K562 (cell line): ENCODE data around the gene PKD1L1. TPM values are rescaled to one million over a fixed set of nuclear protein-coding genes. Genes with fewer than 3 reads are reported as not detected.

Experiments used
- ATAC-seq: fragments of 200-7000 bp; cut with Tn5 transposase; 3 replicates; pipeline ENCODE4 v1.9.1; 2020; ENCODE audit warnings: moderate library complexity
- BruUV-seq: library from RNA; stranded (reverse); fragments of 400-500 nt; replicated peaks from 2 replicates; lab custom pipeline; 2021; lab: Mats Ljungman, UMichigan
- CTCF ChIA-PET: fragments of 300-600 bp; formaldehyde crosslinking; extraction: SDS; loops from one replicate; lab custom pipeline; 2021; ENCODE audit warnings: low intra/inter-chr PET ratio; lab: Yijun Ruan, JAX
- POLR2A ChIA-PET: fragments of 300-600, 350-650 bp; sonication (Branson Sonifier 250); formaldehyde crosslinking; extraction: SDS; loops from one replicate; lab custom pipeline; 2021; ENCODE audit warnings: antibody characterized with exemption, inconsistent platforms; lab: Yijun Ruan, JAX
- DNase-seq, 4 experiments: peaks; one replicate each; pipeline versions ENCODE4 v3.0.0 to v3.0.0-alpha.2; 2011 to 2018; ENCODE audit warnings: low spot score in 3 of 4, mixed read lengths in 3 of 4; ENCODE audit errors: extremely low read depth in 1 of 4
- FAIRE-seq: peaks from 2 replicates; lab custom pipeline; 2011; peaks lifted over from hg19 to GRCh38; lab: Jason Lieb, UNC
- H2AFZ ChIP-seq: 2 replicates; pipeline ENCODE4 v1.6.0; 2011; ENCODE audit warnings: low read depth, low read length, control low read depth, inconsistent platforms
- H3K27ac ChIP-seq: fragments of 200-600 bp; 3 replicates; pipeline ENCODE4 v1.8.0; 2011; ENCODE audit warnings: low read depth, mild to moderate bottlenecking, control low read depth, inconsistent platforms, low read length, moderate library complexity, mixed read lengths; ENCODE audit errors: extremely low read depth
- H3K27me3 ChIP-seq, 2 experiments: fragments of 300-600 bp in 1 of 2; 2 replicates in 1 of 2; 3 replicates in 1 of 2; pipeline versions ENCODE4 v1.6.0 to v1.8.0; 2011; ENCODE audit warnings: inconsistent platforms in 2 of 2, low read length in 2 of 2, mild to moderate bottlenecking in 1 of 2, mixed read lengths in 1 of 2, moderate library complexity in 1 of 2; ENCODE audit not compliant: control insufficient read depth in 2 of 2, insufficient read depth in 2 of 2
- H3K36me3 ChIP-seq: fragments of 300-600 bp; 3 replicates; pipeline ENCODE4 v1.8.0; 2011; ENCODE audit warnings: mild to moderate bottlenecking, low read length, inconsistent platforms; ENCODE audit not compliant: control insufficient read depth, insufficient read depth
- H3K4me1 ChIP-seq, 2 experiments: fragments of 200-600 bp in 1 of 2; replicated peaks in 1 of 2; 2 replicates in 1 of 2; 3 replicates in 1 of 2; pipeline versions ENCODE4 v1.5.1 to v1.8.0; 2011; ENCODE audit warnings: inconsistent platforms in 2 of 2, low read length in 2 of 2, mild to moderate bottlenecking in 1 of 2, mixed read lengths in 1 of 2, moderate library complexity in 1 of 2; ENCODE audit not compliant: control insufficient read depth in 2 of 2, insufficient read depth in 2 of 2
- H3K4me2 ChIP-seq: 2 replicates; pipeline ENCODE4 v1.6.1; 2011; ENCODE audit warnings: low read length, control low read depth, inconsistent platforms, mixed read lengths; ENCODE audit not compliant: insufficient read depth
- H3K4me3 ChIP-seq: fragments of 200-600 bp; sonication (generic), shearing (Covaris generic); 2 replicates; pipeline ENCODE4 v1.5.1; 2016; ENCODE audit warnings: control low read depth, inconsistent platforms
- H3K79me2 ChIP-seq: fragments of 200-600 bp; 3 replicates; pipeline ENCODE4 v1.8.0; 2011; ENCODE audit warnings: low read length, inconsistent platforms; ENCODE audit not compliant: control insufficient read depth, insufficient read depth
- H3K9ac ChIP-seq, 2 experiments: 2 replicates each; pipeline versions ENCODE4 v1.6.0 to v1.6.1; 2011; ENCODE audit warnings: low read depth in 2 of 2, low read length in 2 of 2, control low read depth in 1 of 2, inconsistent platforms in 1 of 2, mild to moderate bottlenecking in 1 of 2, mixed read lengths in 1 of 2; ENCODE audit not compliant: insufficient read depth in 1 of 2
- H3K9me1 ChIP-seq: one replicate; pipeline ENCODE4 v1.6.0; 2011; ENCODE audit warnings: inconsistent platforms, mild to moderate bottlenecking, low read length, moderate library complexity; ENCODE audit not compliant: control insufficient read depth, insufficient read depth
- H3K9me3 ChIP-seq: replicated peaks from 2 replicates; pipeline ENCODE4 v1.5.1; 2011; ENCODE audit warnings: low read depth, low read length, inconsistent platforms; ENCODE audit not compliant: control insufficient read depth, insufficient read depth
- H4K20me1 ChIP-seq: replicated peaks from 2 replicates; pipeline ENCODE4 v1.6.1; 2011; ENCODE audit warnings: low read length, inconsistent platforms, mixed read lengths; ENCODE audit not compliant: control insufficient read depth, insufficient read depth
- ASH1L ChIP-seq: fragments of 450-650 bp; IDR thresholded peaks from 2 replicates; pipeline ENCODE4 v1.6.1; 2018; ENCODE audit warnings: borderline replicate concordance, mild to moderate bottlenecking, low read depth; ENCODE audit not compliant: partially characterized antibody
- CAMTA2 ChIP-seq: fragments of 250-450 bp; sonication (Bioruptor Pico); conservative IDR thresholded peaks from 2 replicates; pipeline ENCODE4 v1.5.1; 2022
- CREBBP ChIP-seq: IDR thresholded peaks from one replicate; pipeline ENCODE4 v1.6.1; 2012; ENCODE audit warnings: low read depth, mild to moderate bottlenecking, control low read depth, inconsistent platforms, low read length
- SLC30A9 ChIP-seq: fragments of 250-450 bp; sonication (Bioruptor Pico); IDR thresholded peaks from 2 replicates; pipeline ENCODE4 v1.8.0; 2022; ENCODE audit warnings: mild to moderate bottlenecking, moderate library complexity
- ZNF124 ChIP-seq: sonication (generic); formaldehyde crosslinking; IDR thresholded peaks from 2 replicates; pipeline ENCODE4 v1.8.1; 2022; ENCODE audit warnings: missing genetic modification reagents
- WGBS: fragments of 100-300 bp; shearing (Covaris generic); methylation state at CpG from one replicate; pipeline ENCODE4 v1.1.6; 2016; ENCODE audit warnings: low coverage, mixed read lengths; ENCODE audit not compliant: insufficient coverage; ENCODE audit errors: missing lambda C conversion rate; 5-methylcytosine and 5-hydroxymethylcytosine counted together
- in situ Hi-C: fragments of 300-500 bp; cut with MboI; formaldehyde crosslinking; loops from 4 replicates; pipeline ENCODE4 v1.15.0; 2018; ENCODE audit warnings: inconsistent platforms, mixed read lengths
- intact Hi-C: fragments of 100-400 bp; cut with micrococcal nuclease; formaldehyde crosslinking; loops from 2 replicates; pipeline ENCODE4 v1.14.2; 2022
- polyA plus RNA-seq, 8 experiments: library from polyadenylated mRNA; depleted of rRNA in 4 of 8; stranded (reverse) in 5 of 8; unstranded in 3 of 8; fragments of >200 nt; fragmentation: Nextera tagmentation in 2 of 8; fragmentation: Illumina TruSeq in 1 of 8; extraction: Ambion mirVana in 2 of 8; extraction: Trizol in 1 of 8; gene quantifications; 2 replicates each; pipeline versions ENCODE4 v1.2.1 to v1.2.3, GENCODE V29; 2011 to 2014; ENCODE audit warnings: inconsistent platforms in 1 of 8, missing spikeins in 1 of 8
- total RNA-seq, 7 experiments: library from RNA; depleted of rRNA in 6 of 7; stranded (reverse); fragments of >200 nt in 6 of 7; fragmentation: Illumina TruSeq in 2 of 7; extraction: Trizol in 2 of 7; gene quantifications; 2 replicates each; pipeline versions ENCODE4 v1.2.1 to v1.2.3, GENCODE V29; 2011 to 2021; ENCODE audit warnings: low replicate concordance in 1 of 7
- TF ChIP-seq, protein P1 (sequence below): sonication (generic); formaldehyde crosslinking; IDR thresholded peaks from 2 replicates; pipeline ENCODE4 v1.8.1; 2022; ENCODE audit warnings: missing genetic modification reagents

PKD1L1 gene
- total and polyA plus RNA-seq, 9 of the 15 experiments (the other 6 are each of a cell fraction or from before 2014, with no cell fraction given): 0.01 to 0.02 TPM; not detected in 7

DNA sequence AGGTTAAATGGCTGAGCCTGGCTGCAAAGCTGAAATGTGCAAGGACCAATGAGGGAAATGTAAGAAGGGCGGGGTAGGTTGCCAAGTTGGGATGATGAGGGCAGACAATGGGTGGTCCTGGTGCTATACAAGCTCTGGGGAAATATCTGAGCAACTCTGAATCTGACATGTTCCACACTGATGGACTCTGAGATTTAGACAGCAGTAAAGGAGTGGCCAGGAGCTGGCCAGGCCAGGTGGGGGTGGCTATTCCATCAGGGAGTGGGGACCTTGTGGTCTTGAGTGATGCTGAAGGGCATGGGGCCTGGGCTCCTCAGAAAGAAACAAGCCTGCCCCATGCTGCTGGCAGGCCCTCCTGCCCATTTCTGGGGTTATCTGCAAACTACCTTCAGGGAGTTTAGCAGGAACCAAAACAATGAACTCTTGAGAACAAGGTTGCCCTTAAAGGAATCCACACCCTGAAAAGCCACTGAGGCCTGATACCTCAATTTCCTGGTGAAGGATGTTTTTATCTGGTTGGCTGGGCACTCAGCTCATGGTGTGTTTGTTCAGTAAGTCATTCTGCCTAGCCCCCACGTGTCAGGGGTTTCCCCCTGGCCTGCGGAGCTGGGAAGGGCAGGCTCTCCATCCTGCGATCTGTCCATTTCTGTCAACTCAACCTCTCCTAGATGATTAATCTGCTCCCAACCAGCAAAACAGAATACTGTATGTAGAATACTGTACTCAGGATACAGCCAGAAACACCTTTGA is 223.1 kb downstream of the PKD1L1 start:
- intact Hi-C loops: no loop called here
- Histone ChIP-seq H3K27me3 (peaks cover 4 to 49% of the 10 kb centered on the region in 2 experiments; a peak in 2 of 5 replicates), H3K4me3 (no peak overlapping the region)
- no TSS peak for BruUV-seq
- no peak for TF ChIP-seq ZNF124 (CRISPR knock-in tag)
- TF ChIP-seq CAMTA2 (CRISPR knock-in tag): no peak
- no peak for TF ChIP-seq SLC30A9 (CRISPR knock-in tag)
- no peak for TF ChIP-seq ASH1L
- TF ChIP-seq, protein P1, sequence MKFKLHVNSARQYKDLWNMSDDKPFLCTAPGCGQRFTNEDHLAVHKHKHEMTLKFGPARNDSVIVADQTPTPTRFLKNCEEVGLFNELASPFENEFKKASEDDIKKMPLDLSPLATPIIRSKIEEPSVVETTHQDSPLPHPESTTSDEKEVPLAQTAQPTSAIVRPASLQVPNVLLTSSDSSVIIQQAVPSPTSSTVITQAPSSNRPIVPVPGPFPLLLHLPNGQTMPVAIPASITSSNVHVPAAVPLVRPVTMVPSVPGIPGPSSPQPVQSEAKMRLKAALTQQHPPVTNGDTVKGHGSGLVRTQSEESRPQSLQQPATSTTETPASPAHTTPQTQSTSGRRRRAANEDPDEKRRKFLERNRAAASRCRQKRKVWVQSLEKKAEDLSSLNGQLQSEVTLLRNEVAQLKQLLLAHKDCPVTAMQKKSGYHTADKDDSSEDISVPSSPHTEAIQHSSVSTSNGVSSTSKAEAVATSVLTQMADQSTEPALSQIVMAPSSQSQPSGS (CRISPR knock-in tag): no peak
- no peak for TF ChIP-seq CREBBP
- TF ChIP-seq, all 486 proteins: peak for 0
- H3K4me2 ChIP-seq: no peak overlapping the region
- POLR2A ChIA-PET: interaction anchor here (0.7 kb wide), 1 partner anchor 35 kb away, joined by 3 read pairs; no protein-coding TSS in a partner anchor
- no peak overlapping the region for H3K27ac ChIP-seq
- H3K36me3 ChIP-seq: no peaks in the 10 kb centered on the region
- H2AFZ ChIP-seq: no peak overlapping the region
- CTCF ChIA-PET: no interaction called here
- no peaks in the 10 kb centered on the region for H3K9me1 ChIP-seq
- H3K9me3 ChIP-seq: no peaks in the 10 kb centered on the region
- no peaks in the 10 kb centered on the region for H3K4me1 ChIP-seq
- DNase-seq (no peak), FAIRE-seq (no peak), ATAC-seq (no peak)
- H3K79me2 ChIP-seq: no peaks in the 10 kb centered on the region
- 0% methylated on average over 4 of the region's 4 CpGs for WGBS
- no peaks in the 10 kb centered on the region; the same call in 1 of the 2 replicates for H4K20me1 ChIP-seq
- no peak overlapping the region for H3K9ac ChIP-seq
- in situ Hi-C loops: no loop called here

Other genes starting within 250 kb of the PKD1L1 start
- 9.8 and 11.5 TPM in 2 replicates for gene HUS1, start 31.1 kb upstream of the PKD1L1 start, total RNA-seq (2014; rRNA removed)
- 14.5 and 15.8 TPM in 2 replicates for gene HUS1, start 31.1 kb upstream of the PKD1L1 start, total RNA-seq (2014; rRNA removed; fragmentation: Illumina TruSeq; extraction: Trizol)
- gene HUS1, start 31.1 kb upstream of the PKD1L1 start, total RNA-seq (2015; rRNA removed; fragmentation: Illumina TruSeq; extraction: Trizol): 16.0 and 17.1 TPM in 2 replicates
- 15.3 and 19.8 TPM in 2 replicates for gene HUS1, start 31.1 kb upstream of the PKD1L1 start, total RNA-seq (2021)
- 14.3 and 17.1 TPM in 2 replicates for gene HUS1, start 31.1 kb upstream of the PKD1L1 start, polyA plus RNA-seq (2011; rRNA removed)
- gene HUS1, start 31.1 kb upstream of the PKD1L1 start, polyA plus RNA-seq (2014; fragmentation: Illumina TruSeq; extraction: Trizol): 16.5 and 20.8 TPM in 2 replicates
- gene HUS1, start 31.1 kb upstream of the PKD1L1 start, polyA plus RNA-seq (2014; fragmentation: Nextera tagmentation; extraction: Ambion mirVana): 10 to 100 TPM; 25.2 to 27.0 TPM
- gene HUS1, start 31.1 kb upstream of the PKD1L1 start, polyA plus RNA-seq (2014; rRNA removed): 14.7 and 15.9 TPM in 2 replicates
- not detected in 2 replicates for gene SUN3, start 80.6 kb upstream of the PKD1L1 start, total RNA-seq (2014; rRNA removed)
- gene SUN3, start 80.6 kb upstream of the PKD1L1 start, total RNA-seq (2014; rRNA removed; fragmentation: Illumina TruSeq; extraction: Trizol): not detected in 2 replicates
- gene SUN3, start 80.6 kb upstream of the PKD1L1 start, total RNA-seq (2015; rRNA removed; fragmentation: Illumina TruSeq; extraction: Trizol): 0.19 TPM in 1 of 2 replicates, not detected in the other
- gene SUN3, start 80.6 kb upstream of the PKD1L1 start, total RNA-seq (2021): not detected in 2 replicates
- not detected in 2 replicates for gene SUN3, start 80.6 kb upstream of the PKD1L1 start, polyA plus RNA-seq (2011; rRNA removed)
- not detected in 2 replicates for gene SUN3, start 80.6 kb upstream of the PKD1L1 start, polyA plus RNA-seq (2014; fragmentation: Illumina TruSeq; extraction: Trizol)
- gene SUN3, start 80.6 kb upstream of the PKD1L1 start, polyA plus RNA-seq (2014; fragmentation: Nextera tagmentation; extraction: Ambion mirVana): under 1 TPM; 0.04 to 0.06 TPM
- 0.24 TPM in 1 of 2 replicates, not detected in the other for gene SUN3, start 80.6 kb upstream of the PKD1L1 start, polyA plus RNA-seq (2014; rRNA removed)
- not detected in 2 replicates for gene C7orf57, start 87.1 kb upstream of the PKD1L1 start, total RNA-seq (2014; rRNA removed)
- gene C7orf57, start 87.1 kb upstream of the PKD1L1 start, total RNA-seq (2014; rRNA removed; fragmentation: Illumina TruSeq; extraction: Trizol): not detected in 2 replicates
- not detected in 2 replicates for gene C7orf57, start 87.1 kb upstream of the PKD1L1 start, total RNA-seq (2015; rRNA removed; fragmentation: Illumina TruSeq; extraction: Trizol)
- gene C7orf57, start 87.1 kb upstream of the PKD1L1 start, total RNA-seq (2021): not detected in 2 replicates
- gene C7orf57, start 87.1 kb upstream of the PKD1L1 start, polyA plus RNA-seq (2011; rRNA removed): not detected in 2 replicates
- gene C7orf57, start 87.1 kb upstream of the PKD1L1 start, polyA plus RNA-seq (2014; fragmentation: Illumina TruSeq; extraction: Trizol): not detected in 2 replicates
- not detected for gene C7orf57, start 87.1 kb upstream of the PKD1L1 start, polyA plus RNA-seq (2014; fragmentation: Nextera tagmentation; extraction: Ambion mirVana)
- gene C7orf57, start 87.1 kb upstream of the PKD1L1 start, polyA plus RNA-seq (2014; rRNA removed): not detected in 2 replicates
- gene UPP1, start 140.8 kb upstream of the PKD1L1 start, total RNA-seq (2014; rRNA removed): 0.59 and 1.1 TPM in 2 replicates
- gene UPP1, start 140.8 kb upstream of the PKD1L1 start, total RNA-seq (2014; rRNA removed; fragmentation: Illumina TruSeq; extraction: Trizol): 0.35 and 0.73 TPM in 2 replicates
- gene UPP1, start 140.8 kb upstream of the PKD1L1 start, total RNA-seq (2015; rRNA removed; fragmentation: Illumina TruSeq; extraction: Trizol): 1.0 and 1.2 TPM in 2 replicates
- gene UPP1, start 140.8 kb upstream of the PKD1L1 start, total RNA-seq (2021): 1.8 and 2.3 TPM in 2 replicates
- gene UPP1, start 140.8 kb upstream of the PKD1L1 start, polyA plus RNA-seq (2011; rRNA removed): 0.61 and 0.65 TPM in 2 replicates
- gene UPP1, start 140.8 kb upstream of the PKD1L1 start, polyA plus RNA-seq (2014; fragmentation: Illumina TruSeq; extraction: Trizol): 0.46 and 1.1 TPM in 2 replicates
- gene UPP1, start 140.8 kb upstream of the PKD1L1 start, polyA plus RNA-seq (2014; fragmentation: Nextera tagmentation; extraction: Ambion mirVana): under 1 TPM; 0.38 to 0.55 TPM
- gene UPP1, start 140.8 kb upstream of the PKD1L1 start, polyA plus RNA-seq (2014; rRNA removed): 1.7 and 2.4 TPM in 2 replicates
- 0.14 and 0.24 TPM in 2 replicates for gene ABCA13, start 223.0 kb upstream of the PKD1L1 start, total RNA-seq (2014; rRNA removed)
- gene ABCA13, start 223.0 kb upstream of the PKD1L1 start, total RNA-seq (2014; rRNA removed; fragmentation: Illumina TruSeq; extraction: Trizol): 0.26 and 0.58 TPM in 2 replicates
- 0.19 and 0.29 TPM in 2 replicates for gene ABCA13, start 223.0 kb upstream of the PKD1L1 start, total RNA-seq (2015; rRNA removed; fragmentation: Illumina TruSeq; extraction: Trizol)
- gene ABCA13, start 223.0 kb upstream of the PKD1L1 start, total RNA-seq (2021): 0.64 and 0.69 TPM in 2 replicates
- gene ABCA13, start 223.0 kb upstream of the PKD1L1 start, polyA plus RNA-seq (2011; rRNA removed): 0.69 and 1.5 TPM in 2 replicates
- gene ABCA13, start 223.0 kb upstream of the PKD1L1 start, polyA plus RNA-seq (2014; fragmentation: Illumina TruSeq; extraction: Trizol): 0.28 and 0.42 TPM in 2 replicates
- under 1 TPM; 0.31 to 0.38 TPM for gene ABCA13, start 223.0 kb upstream of the PKD1L1 start, polyA plus RNA-seq (2014; fragmentation: Nextera tagmentation; extraction: Ambion mirVana)
- gene ABCA13, start 223.0 kb upstream of the PKD1L1 start, polyA plus RNA-seq (2014; rRNA removed): 0.24 and 0.36 TPM in 2 replicates